Activated CD4-positive, alpha-beta T cell treated with anti-CD3 and anti-CD28 coated beads for 1 hour (primary cell): ENCODE measurements around the gene KCTD15.

Source experiments
- DNase-seq: peaks from one replicate; pipeline ENCODE4 v3.0.0-alpha.2; 2020

The KCTD15 gene

DNA sequence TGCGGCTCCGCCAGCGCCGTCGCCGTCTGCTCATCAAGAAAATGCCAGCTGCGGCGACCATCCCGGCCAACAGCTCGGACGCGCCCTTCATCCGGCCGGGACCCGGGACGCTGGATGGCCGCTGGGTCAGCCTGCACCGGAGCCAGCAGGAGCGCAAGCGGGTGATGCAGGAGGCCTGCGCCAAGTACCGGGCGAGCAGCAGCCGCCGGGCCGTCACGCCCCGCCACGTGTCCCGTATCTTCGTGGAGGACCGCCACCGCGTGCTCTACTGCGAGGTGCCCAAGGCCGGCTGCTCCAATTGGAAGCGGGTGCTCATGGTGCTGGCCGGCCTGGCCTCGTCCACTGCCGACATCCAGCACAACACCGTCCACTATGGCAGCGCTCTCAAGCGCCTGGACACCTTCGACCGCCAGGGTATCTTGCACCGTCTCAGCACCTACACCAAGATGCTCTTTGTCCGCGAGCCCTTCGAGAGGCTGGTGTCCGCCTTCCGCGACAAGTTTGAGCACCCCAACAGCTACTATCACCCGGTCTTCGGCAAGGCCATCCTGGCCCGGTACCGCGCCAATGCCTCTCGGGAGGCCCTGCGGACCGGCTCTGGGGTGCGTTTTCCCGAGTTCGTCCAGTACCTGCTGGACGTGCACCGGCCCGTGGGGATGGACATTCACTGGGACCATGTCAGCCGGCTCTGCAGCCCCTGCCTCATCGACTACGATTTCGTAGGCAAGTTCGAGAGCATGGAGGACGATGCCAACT is 24.4 kb upstream of the KCTD15 start:
- DNase-seq, result no peak

DNA sequence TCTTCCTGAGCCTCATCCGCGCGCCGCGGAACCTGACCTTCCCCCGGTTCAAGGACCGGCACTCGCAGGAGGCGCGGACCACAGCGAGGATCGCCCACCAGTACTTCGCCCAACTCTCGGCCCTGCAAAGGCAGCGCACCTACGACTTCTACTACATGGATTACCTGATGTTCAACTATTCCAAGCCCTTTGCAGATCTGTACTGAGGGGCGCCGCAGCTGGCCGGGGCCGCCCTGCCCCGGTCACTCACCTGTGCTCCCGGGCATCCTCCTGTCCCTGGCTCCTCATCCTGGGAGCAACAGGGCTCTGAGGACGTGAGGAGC is 23.9 kb upstream of the KCTD15 start:
- DNase-seq, result no peak

DNA sequence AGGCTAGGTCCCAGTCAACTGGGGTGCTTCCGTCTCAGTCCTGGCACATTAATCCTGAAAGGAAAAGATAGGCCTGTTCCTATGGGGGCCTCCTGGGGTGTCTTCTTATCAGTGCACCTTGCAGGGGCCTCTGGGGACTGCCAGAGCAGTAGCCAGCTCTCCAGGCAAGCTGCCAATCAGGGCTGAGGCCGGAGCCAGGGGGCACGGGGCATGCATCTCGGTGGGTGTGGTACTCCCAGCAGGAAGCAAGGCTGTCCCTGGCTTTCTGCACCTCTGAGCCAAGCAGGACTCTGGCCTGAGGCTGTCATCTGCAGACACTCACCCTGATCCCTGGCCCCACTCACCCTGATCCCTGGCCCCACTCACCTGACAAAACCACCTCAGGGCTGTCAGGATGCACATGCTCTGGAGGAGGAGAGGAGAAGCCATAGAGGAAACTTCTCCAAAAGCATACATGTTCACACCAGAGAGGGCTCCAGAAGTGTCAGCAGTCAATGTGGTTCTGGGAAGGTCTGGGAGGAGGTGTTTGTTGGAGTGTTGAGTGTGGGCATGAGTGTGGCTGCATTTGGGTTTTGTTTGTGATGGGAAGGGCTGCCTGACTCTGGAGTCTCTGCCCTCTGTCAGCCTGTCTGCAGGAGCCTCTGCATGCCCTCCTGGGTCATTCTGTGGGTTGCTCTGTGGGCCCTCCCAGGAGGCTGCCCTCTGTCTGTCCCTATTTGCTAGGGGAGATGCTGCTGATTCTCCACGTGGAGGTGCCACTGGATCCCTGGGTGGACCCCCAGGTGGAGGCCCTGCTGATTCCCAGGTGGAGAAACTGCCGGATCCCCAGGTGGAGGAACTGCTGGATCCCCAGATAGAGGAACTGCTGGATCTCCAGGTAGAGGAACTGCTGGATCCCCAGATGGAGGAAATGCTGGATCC is 22.7 kb upstream of the KCTD15 start:
- DNase-seq, result no peak

DNA sequence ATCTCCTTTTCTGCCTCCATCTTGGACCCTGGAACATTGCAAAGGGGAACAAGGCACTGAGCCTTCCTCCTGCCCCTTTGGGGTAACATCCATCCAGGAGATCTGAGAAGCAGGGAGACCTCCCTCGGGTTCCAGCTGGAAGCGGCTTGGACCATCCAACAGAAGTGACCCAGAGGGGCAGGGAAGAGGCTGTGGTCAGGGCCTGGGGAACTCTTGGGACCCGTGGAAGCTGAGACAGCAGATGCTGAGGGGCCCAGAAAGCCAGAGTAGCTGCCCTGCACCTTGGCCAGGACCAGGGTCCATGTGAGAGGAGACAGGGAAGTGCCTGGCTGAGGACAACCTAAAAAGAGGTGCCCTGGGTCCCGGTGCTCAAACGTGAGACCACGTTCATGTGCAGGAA is 21.9 kb upstream of the KCTD15 start:
- DNase-seq, result no peak

DNA sequence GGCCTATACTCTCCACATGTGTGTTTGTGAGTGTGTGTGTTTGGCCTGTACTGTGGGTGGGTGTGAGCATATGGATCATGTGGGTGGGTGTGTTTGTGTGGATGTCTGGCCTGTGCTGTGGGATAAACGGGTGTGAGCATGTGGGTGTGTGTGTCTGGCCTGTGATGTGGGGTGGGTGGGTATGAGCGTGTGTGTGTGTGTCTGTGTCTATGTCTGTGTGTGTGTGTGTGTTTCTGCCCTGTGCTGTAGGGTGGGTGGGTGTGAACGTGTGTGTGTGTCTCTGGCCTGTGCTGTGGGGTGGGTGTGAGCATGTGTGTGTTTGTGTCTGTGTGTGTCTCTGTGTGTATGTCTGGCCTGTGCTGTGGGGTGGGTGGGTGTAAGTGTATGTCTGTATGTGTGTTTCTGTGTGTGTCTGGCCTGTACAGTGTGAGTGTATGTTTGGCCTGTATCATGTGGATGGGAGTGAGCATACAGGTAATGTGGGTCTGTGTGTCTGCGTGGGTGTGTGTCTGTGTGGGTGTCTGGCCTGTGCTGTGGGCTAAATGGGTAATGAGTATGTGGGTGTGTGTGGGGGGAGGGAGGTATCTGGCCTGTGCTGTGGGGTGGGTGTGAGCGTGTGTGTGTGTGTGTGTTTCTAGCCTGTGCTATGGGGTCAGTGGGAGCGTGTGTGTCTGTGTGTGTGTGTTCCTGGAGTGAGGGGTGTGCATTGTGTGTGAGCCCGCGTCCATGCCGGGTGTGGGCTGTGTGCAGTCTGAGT is 20.8 kb upstream of the KCTD15 start:
- DNase-seq, result no peak

DNA sequence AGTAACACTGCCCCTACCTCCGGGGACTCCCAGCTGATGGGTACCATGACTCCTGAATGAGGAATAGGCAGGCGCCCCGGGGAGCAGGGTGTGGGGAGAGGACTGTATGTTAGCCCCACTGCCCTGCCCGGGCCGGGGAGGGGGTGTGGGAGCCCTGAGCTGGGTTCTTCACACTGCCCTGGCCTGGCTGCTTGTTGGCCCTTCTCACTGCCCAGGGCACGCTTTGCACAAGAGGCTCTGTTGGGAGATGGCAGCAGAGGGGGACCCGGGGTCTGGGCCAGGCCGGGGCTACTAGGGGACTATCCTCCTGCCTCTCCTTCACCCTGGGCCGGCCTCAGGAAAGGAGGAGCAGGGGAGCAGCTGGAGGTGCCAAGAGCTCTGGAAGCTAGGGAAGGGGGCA is 19.3 kb upstream of the KCTD15 start:
- no peak for DNase-seq

DNA sequence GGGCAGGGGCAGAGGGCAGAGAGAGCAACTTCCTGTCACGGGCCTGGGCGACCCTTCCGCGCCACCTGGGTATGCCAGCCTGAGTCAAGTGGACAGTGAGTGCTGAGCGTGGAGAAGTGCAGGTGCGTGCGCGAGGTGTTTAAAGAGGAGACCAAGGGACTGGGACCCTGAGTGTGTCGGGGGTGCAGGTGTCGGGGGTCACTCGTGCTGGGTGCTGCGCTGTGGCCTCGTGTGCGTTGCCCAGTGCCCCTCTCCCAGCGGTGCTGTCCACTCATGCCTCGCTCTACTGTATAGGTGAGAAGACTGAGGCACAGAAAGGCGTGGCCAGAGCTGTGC is 18.9 kb upstream of the KCTD15 start:
- DNase-seq, result no peak

DNA sequence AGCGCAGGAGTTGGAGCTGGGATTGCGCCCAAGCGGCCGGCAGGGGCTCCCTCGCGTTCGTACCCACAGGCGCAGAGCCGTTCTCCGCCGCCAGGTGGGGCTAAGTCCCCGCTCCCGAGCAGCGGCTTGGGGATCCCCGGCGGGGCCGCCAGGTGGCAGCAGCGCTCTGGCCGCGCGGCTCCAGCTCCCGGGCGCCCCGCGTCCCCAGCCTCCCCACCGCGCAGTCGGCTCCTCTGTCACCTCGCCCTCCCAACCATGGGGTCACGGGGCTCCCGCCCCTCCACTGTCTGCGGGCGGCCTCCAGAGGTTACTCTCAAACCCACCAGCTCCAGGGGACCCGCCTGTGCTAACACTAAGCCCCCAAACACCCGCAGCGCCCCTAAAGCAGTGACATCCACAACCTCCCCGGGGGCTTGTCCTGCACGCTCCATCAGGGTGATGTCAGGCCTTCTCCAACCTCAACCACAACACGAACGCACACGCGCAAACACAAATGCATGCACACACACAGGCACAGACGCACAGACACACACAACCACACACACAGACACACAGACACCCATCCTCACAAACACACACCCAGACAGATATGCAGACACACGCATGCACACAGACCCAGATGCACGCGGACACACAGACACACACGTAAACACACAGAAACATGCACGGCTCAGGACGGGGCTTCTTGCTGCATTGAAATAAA is 18.4 kb upstream of the KCTD15 start:
- peak; percentile 78 for DNase-seq

DNA sequence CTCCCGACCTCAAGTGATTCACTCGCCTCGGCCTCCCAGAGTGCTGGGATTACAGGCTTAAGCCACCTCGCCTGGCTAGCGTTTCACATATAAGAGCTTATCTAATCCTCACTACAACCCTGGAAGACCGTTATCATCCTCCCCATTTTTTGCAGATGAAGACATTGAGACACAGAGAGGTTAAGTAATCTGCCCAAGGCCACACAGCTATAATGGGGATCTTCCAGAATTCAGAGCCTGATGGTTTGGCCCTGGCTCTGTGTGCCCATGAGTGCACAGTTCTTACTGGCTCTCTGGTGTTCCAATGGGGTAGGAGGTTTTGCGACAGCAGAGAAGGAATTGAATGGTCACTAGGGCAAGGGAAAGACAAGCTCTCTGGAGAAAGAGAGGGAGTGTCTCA is 16.8 kb upstream of the KCTD15 start:
- no peak for DNase-seq

DNA sequence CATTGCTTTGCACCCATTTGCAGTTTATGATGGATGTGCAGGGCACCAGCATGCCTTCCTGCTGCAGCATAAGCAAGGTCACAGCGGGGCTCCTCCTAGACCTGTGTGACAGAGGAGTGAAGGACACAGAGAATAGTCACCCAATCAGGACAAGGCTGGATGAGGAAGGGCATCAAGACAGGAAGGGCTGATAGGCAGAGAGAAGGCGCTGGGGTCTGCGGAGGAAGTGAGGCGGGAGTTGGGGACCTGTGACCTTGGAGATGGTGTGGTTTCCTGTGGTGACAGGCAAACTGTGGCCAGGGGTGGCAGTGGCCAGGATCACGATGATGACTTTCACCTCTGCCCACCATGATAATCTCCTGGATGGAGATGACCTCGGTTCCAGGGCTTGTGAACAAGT is 16.4 kb upstream of the KCTD15 start:
- DNase-seq, result no peak

DNA sequence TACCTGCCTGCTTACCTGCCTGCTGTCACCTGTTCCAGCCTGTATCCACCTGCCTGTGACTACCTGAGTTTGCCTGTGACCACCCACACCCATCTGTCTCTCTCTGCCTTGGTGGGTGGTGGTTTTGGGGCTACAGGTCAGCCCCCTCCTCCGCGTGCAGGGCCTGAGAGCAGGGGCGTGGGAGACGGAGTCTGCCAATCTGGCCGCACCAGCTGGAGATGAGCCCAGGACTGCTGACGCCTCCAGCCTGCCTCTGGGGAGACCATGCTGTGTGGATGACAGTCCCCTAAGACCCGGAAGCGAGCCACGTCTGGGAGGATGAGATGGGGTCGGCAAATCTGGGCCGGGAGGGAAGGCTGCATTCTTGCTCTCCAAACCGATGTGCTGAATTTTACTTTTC is 15.9 kb upstream of the KCTD15 start:
- DNase-seq, result no peak

DNA sequence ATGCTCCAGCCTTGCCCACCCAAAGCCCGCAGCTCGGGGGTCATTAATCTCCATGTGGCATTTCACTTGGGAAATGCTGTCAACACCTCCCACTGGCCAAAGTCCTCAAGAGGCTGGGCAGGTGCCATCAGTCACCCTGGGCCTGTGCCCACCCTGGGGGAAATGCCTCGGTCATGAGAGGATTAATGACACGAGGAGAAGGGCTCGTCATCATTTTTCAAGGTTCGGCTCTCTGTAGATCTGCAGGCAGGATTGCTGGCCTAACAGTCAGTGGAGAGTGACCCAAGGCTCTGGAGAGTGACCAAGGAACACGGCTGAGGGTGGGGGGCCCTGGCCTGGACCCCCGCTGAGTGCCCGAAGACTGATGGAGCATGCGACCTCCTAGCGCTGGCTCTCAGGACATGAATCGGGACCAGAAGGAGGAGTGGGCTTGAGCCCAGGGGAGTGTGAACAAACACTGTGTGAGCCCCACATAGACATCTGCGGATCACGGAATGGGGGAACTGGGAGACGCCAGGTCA is 15.2 kb upstream of the KCTD15 start:
- no peak for DNase-seq

DNA sequence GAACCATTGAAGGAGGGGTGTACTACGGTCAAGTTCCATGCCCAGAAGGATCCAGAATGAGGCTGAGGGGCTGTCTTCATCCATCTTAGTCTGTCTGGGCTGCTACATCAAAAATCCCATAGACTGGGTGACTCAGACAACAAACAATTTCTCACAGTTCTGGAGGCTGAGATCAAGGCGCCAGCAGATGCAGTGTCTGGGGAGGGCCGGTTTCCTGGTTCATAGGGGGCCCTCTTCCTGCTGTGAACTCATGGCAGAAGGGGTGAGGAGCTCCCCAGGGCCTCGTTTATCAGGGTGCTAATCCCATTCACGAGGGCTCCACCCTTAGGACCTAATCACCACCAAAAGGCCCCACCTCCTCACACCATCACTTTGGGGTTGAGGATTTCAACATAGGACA is 14.7 kb upstream of the KCTD15 start:
- no peak for DNase-seq

DNA sequence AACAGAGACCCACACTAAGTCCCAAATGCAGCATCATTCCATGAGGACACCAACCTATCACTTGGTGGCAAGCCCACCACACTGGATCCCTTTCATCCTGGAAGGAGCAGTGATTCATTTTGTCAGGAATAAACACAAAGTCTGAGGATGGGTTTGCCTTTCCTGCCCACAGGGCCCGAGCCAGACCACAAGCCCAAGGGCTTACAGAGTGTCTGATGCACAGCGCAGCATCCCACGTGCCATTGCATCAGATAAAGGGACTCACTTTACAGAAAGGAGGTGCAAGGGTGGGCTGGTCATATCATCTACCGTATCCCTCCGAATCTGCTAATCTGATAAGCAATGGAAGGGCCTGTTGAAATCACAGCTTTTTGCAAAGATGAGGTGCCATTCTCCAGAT is 12.2 kb upstream of the KCTD15 start:
- no peak for DNase-seq

DNA sequence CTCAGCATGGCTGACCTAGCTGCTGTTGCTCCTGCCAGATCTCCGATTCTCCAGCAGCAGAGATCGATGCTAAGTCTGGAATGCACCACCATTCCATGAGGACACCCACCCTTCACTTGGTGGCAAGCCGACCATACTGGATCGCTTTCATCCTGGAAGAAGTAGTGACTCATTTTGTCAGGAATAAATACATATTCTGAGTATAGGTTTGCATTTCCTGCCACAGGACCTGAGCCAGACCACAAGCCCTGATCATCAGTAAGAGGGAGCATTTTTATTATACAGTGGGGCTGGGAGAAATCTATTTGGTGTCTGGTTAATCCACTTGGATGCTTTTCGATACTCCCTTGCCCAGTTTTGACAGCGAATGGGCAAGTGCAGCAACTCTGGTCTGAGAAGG is 10.9 kb upstream of the KCTD15 start:
- DNase-seq, result no peak

DNA sequence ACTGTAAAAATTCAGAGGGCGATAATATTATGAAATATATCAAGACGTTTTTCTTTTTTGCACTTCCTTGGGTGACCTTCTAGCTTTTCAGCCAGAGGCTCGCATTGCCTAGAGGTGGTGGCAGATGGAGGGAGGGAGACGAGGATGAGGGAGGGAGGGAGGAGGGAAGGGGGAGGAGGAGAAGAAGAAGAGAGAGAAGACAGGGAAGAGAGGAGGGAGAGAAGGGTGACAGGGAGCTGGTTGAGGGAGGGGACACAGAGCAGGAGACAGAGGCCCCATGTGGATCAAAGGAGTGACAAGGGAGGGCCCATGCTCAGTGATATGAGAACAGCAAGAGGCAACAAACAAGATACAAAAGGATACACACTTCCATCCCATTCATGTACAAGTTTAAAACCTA is 8.0 kb upstream of the KCTD15 start:
- DNase-seq, result no peak

DNA sequence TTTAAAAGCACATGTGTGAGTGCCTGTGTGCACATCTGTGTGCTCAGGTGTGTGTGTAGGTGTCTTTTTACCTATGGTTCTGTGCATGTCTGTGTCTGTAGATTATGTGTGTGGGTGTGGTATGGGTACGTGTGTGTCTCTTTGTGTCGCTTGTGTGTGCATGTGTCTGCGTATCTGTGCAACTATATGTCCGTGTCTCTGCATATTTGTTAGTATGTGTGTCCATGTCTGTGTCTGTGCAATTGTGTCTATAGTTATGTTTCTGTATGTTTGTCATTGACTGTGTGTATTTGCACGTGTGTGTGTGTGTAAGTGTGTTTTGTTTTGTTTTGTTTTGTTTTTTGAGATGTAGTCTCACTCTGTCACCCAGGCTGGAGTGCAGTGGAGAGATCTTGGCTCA is 7.3 kb upstream of the KCTD15 start:
- no peak for DNase-seq

DNA sequence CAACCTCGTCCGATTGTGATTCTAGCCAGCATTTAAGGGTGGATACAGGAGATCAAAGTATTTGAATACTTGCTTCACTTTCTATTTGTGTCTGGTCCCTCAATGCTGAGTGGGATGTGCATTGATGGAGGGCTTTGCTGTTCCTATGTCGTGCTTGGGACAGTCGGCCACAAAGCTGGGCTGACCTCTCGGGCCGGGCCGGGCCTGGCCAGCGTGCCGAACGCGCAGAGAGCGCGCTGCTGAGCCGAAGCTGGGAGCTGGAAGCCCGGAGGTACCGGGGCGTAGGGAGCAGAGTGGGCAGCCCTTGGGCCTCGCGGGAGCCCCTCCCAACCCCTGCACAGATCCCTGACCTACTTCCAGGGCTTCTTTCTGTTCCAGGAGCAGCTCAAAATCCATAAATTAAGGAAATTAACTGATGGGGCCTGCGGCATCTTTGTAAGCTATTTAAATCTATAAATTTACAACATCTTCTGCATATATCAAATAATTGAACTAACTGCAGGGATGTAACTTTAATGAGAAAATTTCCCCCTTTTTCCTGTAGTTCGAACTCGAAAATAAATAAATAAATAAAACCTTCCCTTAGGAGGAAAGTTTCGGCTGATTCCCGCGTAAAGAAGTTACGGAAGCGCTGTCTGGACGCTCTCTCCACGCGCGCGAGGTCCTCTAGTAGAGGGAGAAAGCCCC is 1.8 kb upstream of the KCTD15 start:
- no peak for DNase-seq

DNA sequence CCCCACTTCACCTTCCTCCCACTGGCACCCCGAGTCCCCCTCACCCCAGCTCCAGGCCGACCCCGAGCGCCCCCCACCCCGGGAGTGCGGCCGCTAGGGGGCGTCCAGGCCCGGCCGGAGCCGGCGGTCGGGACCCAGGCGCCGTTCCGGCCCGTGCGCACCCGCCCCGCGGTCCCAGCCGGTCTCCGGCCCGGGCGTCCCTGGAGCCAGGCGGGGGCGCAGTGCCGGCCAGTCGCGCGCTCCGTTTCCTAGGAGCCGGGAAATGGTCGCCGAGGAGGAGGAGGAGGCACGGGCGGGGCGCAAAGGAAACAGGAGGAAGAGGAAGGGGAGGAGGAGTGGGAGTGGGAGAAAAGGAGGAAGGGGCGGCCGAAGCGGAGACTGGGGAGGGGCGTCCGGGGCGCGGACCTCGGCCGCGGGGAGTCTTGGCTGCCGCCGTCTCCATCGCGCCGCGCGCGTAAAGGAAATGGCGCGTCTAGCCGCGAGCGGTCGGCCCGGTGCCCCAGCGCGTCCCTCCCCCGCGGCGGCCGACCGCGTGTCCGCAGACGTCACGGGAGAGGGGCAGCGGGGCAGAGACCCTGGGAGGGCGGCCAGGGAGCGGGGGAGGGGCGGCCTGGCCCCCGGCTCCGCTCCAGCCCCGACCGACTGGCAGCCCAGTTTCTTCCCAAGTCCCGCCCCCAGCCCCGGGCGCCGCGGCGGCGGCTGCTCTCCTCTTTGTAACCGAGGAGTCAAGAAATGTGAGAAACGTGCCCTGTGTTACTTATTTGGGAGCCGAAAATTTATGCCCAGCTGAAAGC is 1.1 kb upstream of the KCTD15 start:
- DNase-seq, result no peak

DNA sequence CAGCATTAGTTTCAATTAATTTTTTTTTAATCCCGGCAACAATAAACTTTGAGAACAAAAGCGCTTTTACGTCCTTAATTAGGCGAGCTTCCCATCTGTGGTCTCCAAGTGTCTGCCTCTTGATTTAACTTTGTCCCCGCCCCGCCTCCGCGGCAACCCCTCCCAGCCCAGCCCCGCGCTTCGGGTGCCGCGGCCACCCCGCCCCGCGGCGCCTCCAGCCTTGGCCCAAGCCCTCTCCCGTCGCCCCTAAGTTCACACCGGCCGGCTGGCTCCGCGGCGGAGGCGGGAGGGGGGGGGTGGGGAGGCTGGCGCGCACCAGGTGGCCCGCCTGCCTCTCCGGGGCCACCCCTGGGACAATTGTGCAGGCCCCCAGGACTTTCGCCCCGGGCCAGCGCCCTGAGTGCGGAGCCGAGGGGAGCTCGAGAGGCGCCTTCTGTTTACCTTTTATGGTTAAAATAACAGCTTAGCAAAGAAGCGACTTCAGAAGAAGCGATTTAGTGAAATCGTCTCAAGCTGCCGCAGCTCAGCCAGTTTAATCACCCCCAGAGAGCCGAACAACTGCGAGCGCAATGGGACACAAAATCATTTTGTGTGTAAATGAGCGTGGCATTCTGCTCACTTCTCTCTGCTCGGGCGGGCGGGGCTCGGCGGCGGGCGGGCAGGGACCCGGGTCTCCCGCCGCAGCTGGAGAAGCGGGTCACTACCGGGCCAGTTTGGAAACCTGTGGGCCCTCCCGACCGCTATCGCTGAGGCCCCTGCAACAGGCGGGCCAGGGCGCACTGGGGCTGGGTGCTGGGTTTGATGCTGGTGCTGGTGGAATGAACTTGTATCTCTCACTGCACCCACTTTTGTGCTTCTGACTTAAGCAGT is 1.4 kb downstream of the KCTD15 start:
- DNase-seq, result no peak
